B cell (primary cell): ENCODE data around the gene SYTL2. TPM values are rescaled to one million over a fixed set of nuclear protein-coding genes. Genes with fewer than 3 reads are reported as not detected.

ENCODE experiments used
- ATAC-seq: fragments of 200-7000 bp; cut with Tn5 transposase; one replicate; pipeline ENCODE4 v1.10.0; 2021; ENCODE audit warnings: low read depth, mild to moderate bottlenecking, moderate number of reproducible peaks, moderate library complexity
- CTCF ChIA-PET: fragments of 350-600 bp; sonication (Branson Sonifier 250); formaldehyde crosslinking; loops from one replicate; lab custom pipeline; 2021; ENCODE audit warnings: antibody characterized with exemption, inconsistent platforms; lab: Charles Lee
- POLR2A ChIA-PET: fragments of 350-600 bp; sonication (Branson Sonifier 250); formaldehyde crosslinking; loops from one replicate; lab custom pipeline; 2021; ENCODE audit warnings: antibody characterized with exemption; lab: Charles Lee
- DNase-seq: peaks from one replicate; pipeline ENCODE4 v3.0.0; 2013
- H2AFZ ChIP-seq: 2 replicates; pipeline ENCODE4 v1.6.1; 2012; ENCODE audit warnings: mild to moderate bottlenecking, low read depth, low read length; ENCODE audit not compliant: insufficient read depth, poor library complexity, severe bottlenecking
- H3K27ac ChIP-seq, 2 donors: 1 replicate in 1 of 2; 2 replicates in 1 of 2; pipeline ENCODE4 v1.5.1; 2012 to 2013; ENCODE audit warnings: low read length in 2 of 2, mild to moderate bottlenecking in 2 of 2, moderate library complexity in 1 of 2
- H3K27me3 ChIP-seq, 4 experiments: fragments of 200-600 bp in 1 of 4; sonication (generic) in 1 of 4; replicated peaks in 1 of 4; 1 replicate in 2 of 4; 2 replicates in 2 of 4; pipeline versions ENCODE4 v1.6.1 to v1.7.0; 2013 to 2016; ENCODE audit warnings: low read length in 3 of 4, mild to moderate bottlenecking in 2 of 4, mixed read lengths in 1 of 4, moderate library complexity in 1 of 4; ENCODE audit not compliant: insufficient read depth in 4 of 4, control insufficient read depth in 3 of 4; ENCODE audit errors: control extremely low read depth in 1 of 4
- H3K36me3 ChIP-seq, 2 experiments: replicated peaks in 1 of 2; 1 replicate in 1 of 2; 2 replicates in 1 of 2; pipeline versions ENCODE4 v1.6.1 to v1.7.1; 2013; ENCODE audit warnings: low read length in 1 of 2; ENCODE audit not compliant: insufficient read depth in 2 of 2, control insufficient read depth in 1 of 2; ENCODE audit errors: control extremely low read depth in 1 of 2, extremely low read depth in 1 of 2
- H3K4me1 ChIP-seq, 2 donors: fragments of 200-600 bp in 1 of 2; sonication (generic) in 1 of 2; 1 replicate in 1 of 2; 2 replicates in 1 of 2; pipeline versions ENCODE4 v1.5.1 to v1.6.1; 2013 to 2017; ENCODE audit warnings: low read length in 2 of 2; ENCODE audit not compliant: control insufficient read depth in 2 of 2, insufficient read depth in 2 of 2
- H3K4me2 ChIP-seq: replicated peaks from 2 replicates; pipeline ENCODE3; 2012; ENCODE audit warnings: mild to moderate bottlenecking, low read depth, low read length; ENCODE audit not compliant: poor library complexity, severe bottlenecking
- H3K4me3 ChIP-seq, 5 experiments: fragments of 200-600 bp in 1 of 5; sonication (generic) in 1 of 5; 1 replicate in 3 of 5; 2 replicates in 2 of 5; pipeline versions ENCODE4 v1.5.1 to v1.7.0; 2011 to 2016; ENCODE audit warnings: low read length in 4 of 5, mild to moderate bottlenecking in 4 of 5, low read depth in 2 of 5, control low read depth in 1 of 5, moderate library complexity in 1 of 5; ENCODE audit not compliant: insufficient read depth in 1 of 5; ENCODE audit errors: control extremely low read depth in 1 of 5, extremely low read depth in 1 of 5
- H3K79me2 ChIP-seq: fragments of 200-600 bp; sonication (generic); one replicate; pipeline ENCODE4 v1.6.0; 2016; ENCODE audit warnings: low read length; ENCODE audit not compliant: control insufficient read depth, insufficient read depth
- H3K9ac ChIP-seq: fragments of 200-600 bp; sonication (generic); 2 replicates; pipeline ENCODE4 v1.6.1; 2017; ENCODE audit warnings: mild to moderate bottlenecking, low read length, moderate library complexity
- H3K9me3 ChIP-seq, 3 donors: one replicate each; pipeline versions ENCODE4 v1.6.1 to v1.7.1; 2013; ENCODE audit warnings: low read length in 2 of 3; ENCODE audit not compliant: control insufficient read depth in 2 of 3, insufficient read depth in 1 of 3; ENCODE audit errors: control extremely low read depth in 1 of 3
- H4K20me1 ChIP-seq: 2 replicates; pipeline ENCODE4 v1.6.0; 2012; ENCODE audit warnings: mild to moderate bottlenecking, low read length; ENCODE audit not compliant: insufficient read depth, control insufficient read depth, poor library complexity, severe bottlenecking
- H3K27ac Mint-ChIP-seq: one replicate; pipeline ENCODE4 v1.8.0; 2021; ENCODE audit warnings: mixed read lengths
- H3K27me3 Mint-ChIP-seq: one replicate; pipeline ENCODE4 v1.8.0; 2021; ENCODE audit warnings: mixed read lengths
- H3K4me1 Mint-ChIP-seq: one replicate; pipeline ENCODE4 v1.8.0; 2021; ENCODE audit warnings: mixed read lengths
- H3K4me3 Mint-ChIP-seq: one replicate; pipeline ENCODE4 v1.8.0; 2021; ENCODE audit warnings: mixed read lengths
- H3K9me3 Mint-ChIP-seq: one replicate; pipeline ENCODE4 v1.8.0; 2022; ENCODE audit warnings: mixed read lengths; ENCODE audit not compliant: insufficient read depth
- CTCF ChIP-seq: fragments of 200-600 bp; IDR thresholded peaks from one replicate; pipeline ENCODE4 v1.8.0; 2022; ENCODE audit warnings: antibody characterized with exemption, mild to moderate bottlenecking
- EZH2 ChIP-seq: IDR thresholded peaks from 2 replicates; pipeline ENCODE4 v1.6.1; 2012; ENCODE audit warnings: borderline replicate concordance, low read depth, mild to moderate bottlenecking, moderate library complexity, low read length; ENCODE audit not compliant: insufficient read depth, poor library complexity, severe bottlenecking
- WGBS: methylation state at CpG from one replicate; pipeline ENCODE4 v1.1.5; 2013; ENCODE audit warnings: missing lambda C conversion rate; ENCODE audit not compliant: insufficient coverage; 5-methylcytosine and 5-hydroxymethylcytosine counted together
- intact Hi-C: fragments of 100-400 bp; cut with micrococcal nuclease; formaldehyde crosslinking; loops from one replicate; pipeline ENCODE4 v1.10.0; 2022
- polyA plus RNA-seq: library from polyadenylated mRNA; depleted of rRNA; stranded (reverse); fragments of >200 nt; gene quantifications from 2 replicates; pipeline ENCODE4 v1.2.3, GENCODE V29; 2012
- total RNA-seq, 2 donors: library from RNA; stranded (reverse); fragments of 120-200 nt in 1 of 2; gene quantifications; 1 replicate in 1 of 2; 2 replicates in 1 of 2; pipeline versions ENCODE4 v1.2.3 to v1.2.4, GENCODE V29; 2013 to 2022

Gene SYTL2
- total and polyA plus RNA-seq, 2 donors (not counting 1 experiment from before 2014, with no cell fraction given) = 0.86 to 2.9 TPM

GRCh38 chr11:85810521-85810870 lies 445 bp downstream of the SYTL2 start:
- TF ChIP-seq CTCF (no peak), EZH2 (no peak)
- no peaks in the 10 kb centered on the region for H3K79me2 ChIP-seq
- peaks cover 23% of the 10 kb centered on the region for H3K27me3 Mint-ChIP-seq
- H3K4me1 Mint-ChIP-seq = peaks cover 23% of the 10 kb centered on the region
- intact Hi-C loops = loop anchor here (2.0 kb wide), 2 partner anchors 44 to 182 kb away; partner anchors contain the start of genes CCDC83 and TMEM126B
- H3K4me1 ChIP-seq = peaks cover 16 to 25% of the 10 kb centered on the region in 2 donors
- no peak overlapping the region for H3K27ac Mint-ChIP-seq
- 4% methylated on average over 8 of the region's 10 CpGs for WGBS
- H3K4me2 ChIP-seq = peak overlapping the region; percentile 84
- H4K20me1 ChIP-seq = no peaks in the 10 kb centered on the region
- H3K4me3 Mint-ChIP-seq = peak overlapping the region; percentile 88
- H3K4me3 ChIP-seq = peak overlapping the region; percentile 39 to 70 (median 59)
- H3K9me3 Mint-ChIP-seq = no peaks in the 10 kb centered on the region
- no peak for DNase-seq
- POLR2A ChIA-PET = no interaction called here
- H2AFZ ChIP-seq = peak overlapping the region; percentile 83
- CTCF ChIA-PET = interaction anchor here (0.7 kb wide), 1 partner anchor 44 kb away, joined by 4 read pairs; the partner anchor contains the start of gene CCDC83
- no peaks in the 10 kb centered on the region for H3K9me3 ChIP-seq
- no peaks in the 10 kb centered on the region for H3K36me3 ChIP-seq
- H3K9ac ChIP-seq = peak overlapping the region; percentile 62
- no peak for ATAC-seq
- H3K27me3 ChIP-seq = peaks cover 0 to 30% (median 3%) of the 10 kb centered on the region in 4 experiments
- no peak overlapping the region for H3K27ac ChIP-seq

GRCh38 chr11:85809863-85810262 lies 1.1 kb downstream of the SYTL2 start:
- intact Hi-C loops = loop anchor here (2.0 kb wide), 2 partner anchors 45 to 181 kb away; partner anchors contain the start of genes CCDC83 and TMEM126B
- WGBS = 21% methylated on average over 3 of the region's 4 CpGs

More at GRCh38 chr11:85809863-85810262, 1.1 kb downstream of the SYTL2 start:
- H3K79me2 ChIP-seq = no peaks in the 10 kb centered on the region
- DNase-seq (peak; percentile 17), ATAC-seq (no peak)
- no peak overlapping the region for H3K27ac ChIP-seq
- peak overlapping the region in 1 of 5 experiments; percentile 60 for H3K4me3 ChIP-seq
- Mint-ChIP-seq H3K4me3 (peak overlapping the region; percentile 88), H3K4me1 (peaks cover 23% of the 10 kb centered on the region), H3K27ac (no peak overlapping the region), H3K9me3 (no peaks in the 10 kb centered on the region), H3K27me3 (peaks cover 23% of the 10 kb centered on the region)
- no peaks in the 10 kb centered on the region for H3K36me3 ChIP-seq
- TF ChIP-seq CTCF (no peak), EZH2 (no peak)
- ChIA-PET CTCF (interaction anchor here (0.7 to 1.3 kb wide), 2 partner anchors 45 kb away, joined by 4 to 5 read pairs; partner anchors contain the start of gene CCDC83), POLR2A (no interaction called here)
- peaks cover 0 to 30% (median 3%) of the 10 kb centered on the region in 4 experiments for H3K27me3 ChIP-seq
- no peaks in the 10 kb centered on the region for H3K9me3 ChIP-seq
- H3K4me1 ChIP-seq = peaks cover 16 to 25% of the 10 kb centered on the region in 2 donors
- no peaks in the 10 kb centered on the region for H4K20me1 ChIP-seq
- peak overlapping the region; percentile 84 for H3K4me2 ChIP-seq
- H3K9ac ChIP-seq = peak overlapping the region; percentile 62
- peak overlapping the region; percentile 83 for H2AFZ ChIP-seq
